HG03565 (cell line): ENCODE measurements around the gene MSL2.
"Not testable (repeated sequence)": the region's sequence is repeated elsewhere in the genome, so short reads cannot be mapped to it uniquely, and the experiment has no call there.

Experiments used
- ATAC-seq: cut with Tn5 transposase; IDR thresholded peaks from one replicate; pipeline ENCODE4 v1.9.1; 2021; ENCODE audit warnings: mild to moderate bottlenecking, moderate library complexity; ENCODE audit not compliant: unreplicated experiment

The MSL2 gene

DNA sequence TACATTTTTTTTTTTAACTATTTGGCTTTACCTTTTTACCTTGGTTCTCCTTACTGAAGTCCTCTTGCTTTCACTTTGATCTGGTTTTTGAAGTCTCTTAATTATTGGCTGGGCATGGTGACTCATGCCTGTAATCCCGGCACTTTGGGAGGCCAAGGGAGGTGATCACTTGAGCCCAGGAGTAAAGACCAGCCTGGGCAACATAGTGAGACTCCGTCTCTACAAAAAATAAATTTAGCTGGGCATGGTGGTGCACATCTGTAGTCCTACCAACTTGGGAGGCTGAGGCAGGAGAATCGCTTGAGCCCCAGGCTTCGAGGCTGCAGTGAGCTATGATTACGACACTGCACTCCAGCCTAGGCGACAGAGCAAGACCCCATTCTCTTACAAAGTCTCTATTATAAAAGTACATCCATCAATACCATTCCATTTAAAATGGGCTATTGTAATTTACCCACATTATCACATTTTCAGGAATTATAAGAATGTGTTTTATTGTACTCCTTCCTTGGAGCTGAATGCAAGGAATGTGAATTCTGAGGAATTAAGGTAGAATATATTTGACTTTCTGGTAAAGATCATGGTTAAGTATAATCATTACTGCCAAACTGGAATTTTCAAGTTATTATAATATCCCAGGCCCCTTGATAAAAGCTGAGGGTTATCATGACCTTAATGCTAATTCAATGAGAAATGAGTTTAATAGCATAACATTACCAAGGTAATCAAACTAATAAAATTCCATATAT lies 49.0 kb downstream of the MSL2 start:
- ATAC-seq = no peak

- ATAC-seq = not testable (repeated sequence)
Observed at GRCh38 chr3:136144397-136144796, 51.7 kb downstream of the MSL2 start.

DNA sequence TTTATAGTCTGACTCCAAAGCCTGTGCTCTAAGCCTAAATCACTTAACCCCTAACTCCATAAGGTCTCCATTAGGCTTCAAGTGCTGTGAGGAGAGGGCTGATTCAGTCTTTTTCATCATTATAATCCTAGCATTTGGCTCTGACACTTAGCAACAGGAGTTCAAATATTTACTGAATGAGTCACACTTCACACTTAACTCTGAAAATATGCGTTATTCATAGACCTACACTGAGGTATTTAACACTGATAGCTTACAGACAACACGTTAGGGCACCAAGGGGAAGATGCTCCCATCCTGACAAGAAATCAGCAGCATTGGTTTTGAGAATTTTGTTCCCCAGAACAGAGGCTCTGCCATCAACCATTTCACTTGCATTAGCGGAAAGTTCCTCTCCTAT lies 53.5 kb downstream of the MSL2 start:
- no peak for ATAC-seq

DNA sequence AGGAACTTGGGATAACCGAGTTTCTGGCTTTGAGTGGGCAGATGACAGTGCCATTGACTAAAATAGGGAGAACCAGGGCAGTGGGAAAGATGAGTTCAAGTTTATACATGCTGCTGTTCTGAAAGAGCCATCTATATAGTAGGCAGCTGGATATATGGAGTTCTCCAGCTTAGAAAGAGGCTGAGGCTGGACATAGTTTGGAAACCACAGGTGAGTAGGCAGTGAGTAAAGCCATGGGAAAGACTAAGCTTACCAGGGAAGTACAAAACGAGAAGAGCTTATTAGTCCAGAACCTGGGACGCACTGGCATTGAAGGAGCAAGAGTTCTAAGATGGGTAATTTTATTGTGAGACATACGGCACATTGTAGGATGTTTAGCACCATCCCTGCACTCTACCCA lies 54.2 kb downstream of the MSL2 start:
- no peak for ATAC-seq

DNA sequence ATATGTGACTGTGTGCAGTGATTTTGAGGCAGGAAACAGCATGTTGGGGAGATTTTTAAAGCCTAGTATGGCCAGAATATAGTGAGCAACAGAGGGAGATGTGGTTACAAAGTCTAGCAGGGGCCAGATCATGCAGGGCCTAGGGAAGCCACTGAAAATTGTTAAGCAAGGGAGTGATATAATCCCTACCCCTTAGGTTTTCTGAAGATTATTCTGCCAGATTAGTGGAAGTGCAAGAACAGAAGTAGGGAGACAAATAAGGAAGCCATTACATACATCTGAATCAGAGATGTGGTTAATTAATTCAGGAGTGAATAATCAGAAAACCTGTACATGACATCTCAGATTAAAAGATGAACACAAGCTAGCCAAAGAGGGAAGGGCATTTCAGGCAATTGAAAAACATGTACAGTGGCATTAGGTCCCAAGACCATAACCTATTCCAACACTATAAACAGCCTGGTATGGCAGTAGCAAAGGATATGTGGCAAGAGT lies 54.8 kb downstream of the MSL2 start:
- no peak for ATAC-seq

DNA sequence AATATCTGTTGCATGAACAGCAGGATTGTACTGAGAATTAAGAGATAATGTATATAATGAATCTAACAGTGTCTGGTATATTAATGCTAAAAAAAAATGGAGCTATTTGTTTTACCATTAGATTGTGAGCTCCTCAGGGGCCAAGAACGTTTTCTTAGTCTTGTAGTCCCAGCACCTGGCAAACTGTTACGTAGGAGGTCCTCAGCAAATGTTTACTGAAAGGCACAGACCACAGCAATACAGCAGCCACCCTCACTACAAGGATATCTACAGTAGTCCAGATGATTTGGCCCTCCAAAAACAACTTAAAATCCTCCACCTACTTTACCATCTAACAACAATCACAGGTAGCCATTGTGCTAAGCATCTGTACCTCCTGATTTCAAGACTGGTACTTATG lies 59.7 kb downstream of the MSL2 start:
- no peak for ATAC-seq

DNA sequence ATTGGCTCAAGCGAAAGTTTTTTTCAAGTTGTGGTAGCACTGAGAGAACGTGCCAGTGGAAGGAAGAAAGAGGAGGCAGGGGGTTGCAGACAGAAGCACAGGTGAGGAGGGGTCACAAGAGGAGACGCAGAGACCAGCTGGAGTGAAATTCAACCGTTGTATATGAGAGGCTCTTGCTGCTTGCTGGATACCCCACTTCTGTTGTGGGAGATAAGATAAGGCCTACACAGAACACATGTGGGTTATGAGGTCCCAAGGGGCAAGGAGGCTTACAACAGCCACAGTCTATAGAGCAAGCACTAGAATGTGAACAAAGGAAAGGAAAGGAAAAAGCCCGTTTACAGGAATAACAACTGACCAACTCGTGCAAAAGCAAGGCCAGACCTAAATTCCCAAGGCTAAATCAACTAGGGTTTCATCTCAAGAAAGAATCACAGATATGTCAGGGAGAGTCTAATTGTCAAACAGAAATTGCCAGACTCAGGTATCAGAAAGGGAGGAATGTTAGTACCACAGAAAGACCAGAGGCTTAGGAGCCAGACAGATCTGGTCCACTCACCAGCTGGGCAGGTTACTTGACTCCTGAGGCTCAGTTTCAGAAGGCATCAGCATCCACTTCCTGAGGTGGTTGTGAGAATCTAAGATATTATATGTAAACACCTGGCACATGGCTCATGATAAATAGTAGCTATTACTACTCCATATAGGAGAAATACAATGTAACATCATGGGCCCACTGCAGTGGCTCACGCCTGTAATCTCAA lies 60.9 kb downstream of the MSL2 start:
- ATAC-seq = no peak

DNA sequence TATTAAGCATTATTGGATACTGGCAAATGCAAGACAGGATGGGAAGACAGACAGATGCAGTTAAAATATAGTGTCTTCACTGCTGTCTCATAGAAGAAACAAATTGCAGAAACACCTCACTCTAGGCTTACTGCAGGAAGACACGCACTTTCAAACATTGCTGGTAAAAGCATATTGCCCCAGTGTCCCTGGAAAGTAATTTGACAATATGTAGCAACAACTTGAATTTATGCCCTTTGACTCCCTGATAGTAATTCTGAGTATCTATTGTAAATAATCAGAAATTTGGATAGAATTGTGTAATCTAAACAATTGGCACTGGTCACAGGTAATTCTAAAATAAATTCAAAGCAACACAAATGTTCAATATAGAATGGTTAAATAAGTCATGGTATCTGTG lies 62.0 kb downstream of the MSL2 start:
- ATAC-seq = no peak

- ATAC-seq = not testable (repeated sequence)
Observed at GRCh38 chr3:136131647-136132046, 64.5 kb downstream of the MSL2 start.

DNA sequence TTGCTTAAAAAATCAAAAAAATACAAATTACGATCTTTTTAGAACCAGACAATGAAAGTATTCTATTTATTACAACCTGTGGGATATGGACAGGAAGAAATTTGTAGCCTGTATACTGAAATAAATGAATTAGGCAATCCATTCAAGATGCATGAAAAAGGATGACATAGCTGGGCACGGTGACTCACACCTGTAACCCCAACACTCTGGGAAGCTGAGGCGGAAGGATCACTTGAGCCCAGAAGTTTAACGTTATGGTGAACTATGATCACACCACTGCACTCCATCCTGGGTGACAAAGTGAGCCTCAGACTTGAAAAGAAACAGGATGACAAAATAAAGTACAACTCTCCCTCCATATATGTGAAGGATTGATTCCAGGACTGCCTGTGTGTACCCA lies 74.1 kb downstream of the MSL2 start:
- no peak for ATAC-seq

DNA sequence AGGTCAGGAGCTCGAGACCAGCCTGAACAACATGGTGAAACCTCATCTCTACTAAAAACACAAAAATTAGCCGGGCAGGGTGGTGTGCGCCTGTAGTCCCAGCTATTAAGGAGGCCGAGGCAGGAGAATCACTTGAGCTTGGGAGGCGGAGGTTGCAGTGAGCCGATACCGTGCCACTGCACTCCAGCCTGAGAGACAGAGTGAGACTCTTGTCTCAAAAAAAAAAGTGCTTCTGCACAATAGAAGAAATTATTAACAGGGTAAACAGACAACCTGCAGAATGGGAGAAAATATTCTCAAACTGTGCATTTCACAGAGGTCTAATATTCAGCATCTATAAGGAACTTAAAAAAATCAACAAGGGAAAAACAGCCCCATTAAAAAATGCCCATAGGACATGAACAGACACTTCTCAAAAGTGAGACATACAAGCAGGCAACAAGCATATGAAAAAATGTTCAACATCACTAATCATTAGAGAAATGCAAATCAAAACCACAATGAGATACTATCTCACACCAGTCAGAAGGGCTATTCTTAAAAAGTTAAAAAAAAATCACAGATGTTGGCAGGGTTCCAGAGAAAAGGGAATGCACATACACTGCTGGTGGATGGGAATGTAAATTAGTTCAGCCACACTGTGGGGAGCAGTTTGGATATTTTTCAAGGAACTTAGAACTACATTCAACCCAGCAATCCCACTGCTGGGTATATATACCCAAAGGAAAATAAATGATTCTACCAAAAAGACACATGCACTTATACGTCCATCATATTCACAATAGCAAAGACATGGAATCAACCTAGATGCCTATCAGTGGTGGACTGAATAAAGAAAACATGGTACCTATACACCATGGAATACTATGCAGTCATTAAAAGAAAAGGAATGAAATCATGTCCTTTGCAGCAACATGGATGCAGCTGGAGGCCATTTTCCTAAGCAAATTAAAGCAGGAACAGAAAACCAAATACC lies 75.5 kb downstream of the MSL2 start:
- ATAC-seq = peak; percentile 81

DNA sequence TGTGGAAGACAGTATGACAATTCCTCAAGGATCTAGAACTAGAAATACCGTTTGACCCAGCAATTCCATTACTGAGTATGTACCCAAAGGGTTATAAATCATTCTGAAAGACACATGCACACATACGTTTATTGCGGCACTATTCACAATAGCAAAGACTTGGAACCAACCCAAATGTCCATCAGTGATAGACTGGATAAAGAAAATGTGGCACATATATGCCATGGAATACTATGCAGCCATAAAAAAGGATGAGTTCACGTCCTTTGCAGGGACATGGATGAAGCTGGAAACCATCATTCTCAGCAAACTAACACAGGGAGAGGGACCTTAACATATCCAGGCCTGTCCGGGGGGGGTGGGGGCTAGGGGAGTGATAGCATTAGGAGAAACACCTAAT lies 76.4 kb downstream of the MSL2 start:
- not testable (repeated sequence) for ATAC-seq

GRCh38 chr3:136119332-136119731 lies 76.8 kb downstream of the MSL2 start:
- ATAC-seq = not testable (repeated sequence)

- ATAC-seq = no peak
Observed at GRCh38 chr3:136114421-136114820, 81.7 kb downstream of the MSL2 start.

- no peak for ATAC-seq
Observed at GRCh38 chr3:136110481-136110880, 85.7 kb downstream of the MSL2 start.

DNA sequence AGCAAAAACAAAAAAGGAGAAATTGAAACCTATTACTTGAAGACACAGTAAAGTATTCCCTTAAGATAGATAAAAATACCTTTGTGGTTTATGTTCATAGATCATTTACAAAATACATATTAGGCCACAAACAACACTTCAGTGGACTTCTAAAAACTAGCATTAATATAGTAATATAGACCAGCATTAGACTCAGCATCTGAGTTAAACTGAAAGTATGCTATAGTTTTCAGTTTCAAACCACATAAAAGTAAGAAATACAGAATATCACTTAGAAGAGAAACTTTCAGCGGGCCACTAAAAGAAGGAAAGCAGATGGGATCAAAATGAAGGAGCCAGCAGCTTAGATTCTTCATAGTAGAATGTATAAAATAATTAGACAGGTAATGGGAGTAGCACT lies 86.6 kb downstream of the MSL2 start:
- ATAC-seq = peak; percentile 96

GRCh38 chr3:136106101-136106500 lies 90.0 kb downstream of the MSL2 start:
- no peak for ATAC-seq

GRCh38 chr3:136105044-136105443 lies 91.1 kb downstream of the MSL2 start:
- no peak for ATAC-seq
